NCI-H1092 treated with DMSO at 0.1 percent for 48 hours (cell line): ENCODE data around the gene FDX1.

Experiments
- DNase-seq: peaks from one replicate; lab custom pipeline; 2025; lab: John Stamatoyannopoulos, UW

Gene FDX1

DNA sequence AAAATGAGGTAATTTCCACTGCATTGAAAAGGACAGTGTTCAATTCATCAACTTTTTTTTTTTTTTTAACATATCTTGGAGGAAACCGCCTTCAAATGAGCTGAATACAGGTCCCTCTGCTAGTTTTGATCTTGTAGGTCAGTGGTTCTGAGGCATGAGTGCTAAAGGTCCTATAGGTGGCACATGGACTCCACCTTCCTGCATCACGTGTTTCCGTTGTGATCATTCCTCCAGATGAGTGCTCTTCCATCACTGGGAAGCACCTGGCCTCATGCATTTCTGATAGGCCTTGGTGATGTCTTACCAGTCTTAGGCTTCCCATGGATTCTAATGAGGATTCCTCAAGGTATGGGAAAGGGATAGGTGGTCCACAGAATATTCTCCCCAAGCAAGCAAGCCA, 37.8 kb downstream of the FDX1 start:
- DNase-seq: no peak

GRCh38 chr11:110468121-110468520, 38.4 kb downstream of the FDX1 start:
- DNase-seq: no peak

DNA sequence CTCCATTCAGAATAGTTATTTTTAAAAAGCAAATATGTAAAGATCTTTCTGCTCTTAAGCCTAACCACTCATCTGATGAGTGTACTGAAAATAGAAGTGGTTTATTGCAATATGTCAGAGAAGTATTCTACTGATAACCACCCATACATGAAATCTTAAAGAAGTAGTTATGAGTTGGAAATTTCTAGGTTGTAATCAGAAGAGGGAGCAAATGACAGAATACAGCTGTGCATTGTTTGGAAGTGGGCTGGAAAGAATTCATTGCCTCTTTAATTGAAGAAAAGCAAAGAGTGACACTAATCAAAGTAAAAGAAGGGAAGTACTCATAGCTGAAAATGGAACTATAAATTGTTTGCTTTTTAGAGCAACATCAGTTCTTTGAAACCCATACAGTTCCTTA, 39.4 kb downstream of the FDX1 start:
- DNase-seq: no peak

DNA sequence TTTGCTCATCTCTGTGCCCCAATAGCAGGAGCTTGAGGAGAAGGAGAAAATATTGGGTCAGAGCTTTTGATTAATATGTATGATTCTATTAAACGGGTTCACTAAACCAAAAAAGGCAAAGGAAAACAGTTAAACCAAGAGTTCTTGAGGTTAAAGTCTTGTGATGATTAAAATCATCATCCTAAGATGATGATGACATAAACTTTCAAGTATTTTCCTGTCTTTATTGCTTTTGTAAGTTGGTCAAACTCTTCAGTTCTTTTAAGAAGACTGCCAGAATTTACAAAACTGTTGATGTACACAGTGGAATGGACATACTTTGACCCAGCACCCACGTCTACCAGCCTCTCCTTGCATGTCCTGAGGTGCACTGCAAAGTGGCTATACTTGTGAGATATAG, 41.0 kb downstream of the FDX1 start:
- DNase-seq: no peak

- no peak for DNase-seq
Measured at GRCh38 chr11:110471371-110471770, 41.6 kb downstream of the FDX1 start.

DNA sequence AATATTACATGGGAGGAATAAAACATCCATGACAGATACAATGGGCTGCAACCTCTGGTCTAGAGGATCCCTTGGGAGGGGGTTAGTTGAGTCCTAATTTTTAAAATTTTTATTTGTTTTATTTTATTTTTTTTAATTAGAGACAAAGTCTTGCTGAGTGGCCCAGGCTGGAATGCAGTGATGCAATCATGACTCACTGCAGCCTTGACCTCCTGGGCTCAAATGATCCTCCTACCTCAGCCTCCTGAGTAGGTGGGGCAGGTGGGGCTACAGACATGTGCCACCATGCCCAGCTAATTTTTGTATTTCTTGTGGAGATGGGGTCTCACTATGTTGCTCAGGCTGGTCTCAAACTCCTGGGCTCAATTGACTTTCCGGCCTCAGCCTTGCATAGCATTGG, 43.1 kb downstream of the FDX1 start:
- no peak for DNase-seq

- DNase-seq: no peak
Measured at GRCh38 chr11:110473706-110474105, 44.0 kb downstream of the FDX1 start.

- DNase-seq: no peak
Measured at GRCh38 chr11:110474578-110474977, 44.8 kb downstream of the FDX1 start.

DNA sequence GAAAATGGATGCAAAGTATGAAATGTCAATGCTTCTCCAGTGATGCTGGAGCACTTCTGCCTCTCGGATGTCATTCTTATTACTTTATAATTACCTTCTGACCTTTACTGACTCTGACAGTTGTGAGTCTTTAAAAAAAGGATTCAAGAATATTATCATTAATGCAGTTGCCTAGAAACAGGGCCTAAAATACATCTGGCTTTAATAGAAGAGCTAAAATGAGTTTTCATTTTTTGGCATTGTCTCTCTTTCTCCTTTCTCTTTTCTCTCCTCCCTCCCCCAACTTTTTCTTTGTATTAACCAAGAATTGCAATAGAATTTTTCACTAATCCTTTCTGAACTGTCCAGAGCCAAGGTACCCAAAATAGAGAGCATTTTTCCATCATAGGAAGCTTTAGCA, 45.9 kb downstream of the FDX1 start:
- no peak for DNase-seq

- no peak for DNase-seq
Measured at GRCh38 chr11:110478410-110478809, 48.7 kb downstream of the FDX1 start.

DNA sequence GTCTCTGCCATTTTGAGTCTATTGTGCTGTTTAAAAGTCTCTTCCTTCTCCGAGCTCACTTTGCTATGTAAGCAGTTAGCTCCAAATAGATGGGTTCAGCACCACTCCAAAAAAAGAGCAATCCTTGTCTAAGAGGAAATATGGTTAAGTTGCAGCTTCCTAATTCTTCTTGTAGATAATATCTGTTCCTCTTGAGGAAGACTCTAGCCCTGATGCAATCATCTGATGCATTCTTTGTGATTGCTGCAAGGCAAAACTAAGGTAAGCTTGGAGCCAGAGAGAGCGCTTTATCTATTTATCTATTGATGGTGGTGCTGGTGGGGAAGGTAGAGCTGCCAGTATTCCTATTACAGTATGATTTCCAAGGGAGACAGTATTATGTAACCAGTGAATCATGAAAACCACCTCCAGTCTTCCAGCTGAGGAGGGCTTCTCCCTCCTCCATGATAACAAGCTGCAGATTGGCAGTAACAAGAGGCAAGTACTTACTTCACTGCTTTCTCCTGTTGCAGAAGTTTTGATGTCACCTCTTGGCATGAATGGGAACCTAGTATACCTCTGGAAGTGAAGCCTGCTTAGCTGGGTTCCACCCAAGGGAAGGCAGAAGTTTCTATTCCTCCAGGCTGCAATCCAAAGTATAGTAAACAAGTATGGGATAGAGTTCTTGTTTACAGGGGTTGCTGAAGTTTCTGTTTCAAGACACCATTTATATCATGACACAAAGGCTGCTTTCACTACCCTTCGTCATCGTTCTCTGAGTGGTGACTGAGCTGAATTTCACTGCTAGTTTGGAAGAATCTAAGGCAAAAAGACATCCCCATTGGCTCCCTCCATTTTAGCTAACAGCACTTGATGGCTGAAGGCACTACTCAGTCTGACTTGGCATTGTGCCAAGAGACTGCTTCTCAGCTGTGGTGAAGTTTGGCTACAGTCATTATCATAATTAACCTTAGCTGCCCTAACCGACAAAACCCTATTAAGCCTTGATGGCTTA, 49.7 kb downstream of the FDX1 start:
- DNase-seq: peak; percentile 25

DNA sequence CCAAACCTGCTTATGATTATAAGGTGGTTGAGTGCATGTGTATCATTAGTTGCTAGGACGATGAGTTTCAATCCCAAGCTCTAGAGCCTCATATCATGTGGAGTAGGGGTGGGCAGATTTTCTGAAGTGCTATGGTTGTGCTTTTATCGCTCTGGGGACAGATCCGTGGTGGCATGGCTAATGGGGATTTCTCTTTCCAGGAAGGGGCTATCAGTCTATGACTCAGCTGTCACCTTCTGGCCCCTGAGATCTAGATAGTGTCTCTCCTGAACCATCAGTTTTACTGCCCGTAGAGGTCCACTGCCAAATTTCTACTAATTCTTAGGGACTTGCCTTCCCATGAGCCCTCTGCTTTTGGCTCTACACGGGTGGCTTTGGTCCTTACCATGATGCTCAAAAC, 51.8 kb downstream of the FDX1 start:
- DNase-seq: no peak

DNA sequence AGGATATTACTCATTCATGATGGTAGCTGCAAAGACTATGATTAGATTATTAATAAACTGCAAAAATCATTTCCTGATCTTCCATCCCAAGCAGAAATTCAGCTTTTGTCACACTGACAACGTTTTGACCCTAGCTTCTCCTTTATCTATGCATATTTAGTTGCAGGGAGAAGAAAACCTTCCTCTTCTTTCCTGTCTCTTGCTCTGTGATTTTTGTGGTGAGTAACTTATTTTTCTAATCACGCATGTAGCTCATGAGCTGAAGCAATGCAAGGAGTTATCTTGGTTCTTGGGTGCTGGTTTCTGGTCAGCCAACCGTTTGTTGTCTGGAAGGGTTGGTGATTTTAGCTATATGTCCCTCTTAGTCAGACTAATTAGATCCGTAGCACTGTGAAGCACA, 56.4 kb downstream of the FDX1 start:
- no peak for DNase-seq

DNA sequence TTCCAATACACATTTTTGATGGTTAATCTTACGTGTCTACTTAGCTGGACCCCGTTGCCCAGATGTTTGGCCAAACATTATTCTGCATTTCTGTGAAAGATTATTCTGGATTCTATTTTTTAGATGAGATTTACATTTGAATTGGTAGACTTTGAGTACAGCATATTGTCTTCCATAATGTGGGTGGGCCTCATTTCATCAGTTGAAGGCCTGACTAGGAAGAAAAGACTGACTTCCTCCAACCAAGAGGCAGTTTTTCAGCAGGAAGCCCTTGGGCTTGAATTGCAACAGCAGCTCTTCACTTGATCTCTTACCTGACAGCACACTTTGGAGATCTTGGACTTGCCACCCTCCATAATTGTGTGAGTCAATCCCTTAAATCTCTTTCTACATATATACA, 58.7 kb downstream of the FDX1 start:
- DNase-seq: no peak

DNA sequence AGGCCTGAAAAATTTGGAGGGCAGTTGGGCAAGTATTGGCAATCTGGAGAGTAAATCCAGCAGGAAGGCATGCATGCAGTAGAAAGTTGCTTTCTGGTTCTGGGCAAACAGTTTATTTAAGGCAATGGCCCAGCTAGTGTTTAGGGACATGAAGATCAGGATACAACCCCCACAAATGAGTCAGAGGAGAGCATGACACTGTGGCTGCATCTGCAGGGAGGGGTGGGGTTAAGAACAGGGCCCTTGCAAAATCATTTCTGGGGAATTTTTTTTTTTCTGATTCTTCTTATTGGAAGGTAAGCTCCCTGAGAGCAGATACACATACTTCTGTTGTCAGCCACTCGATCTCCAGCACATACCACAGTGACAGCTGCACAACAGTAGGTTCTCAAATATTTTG, 61.1 kb downstream of the FDX1 start:
- no peak for DNase-seq

DNA sequence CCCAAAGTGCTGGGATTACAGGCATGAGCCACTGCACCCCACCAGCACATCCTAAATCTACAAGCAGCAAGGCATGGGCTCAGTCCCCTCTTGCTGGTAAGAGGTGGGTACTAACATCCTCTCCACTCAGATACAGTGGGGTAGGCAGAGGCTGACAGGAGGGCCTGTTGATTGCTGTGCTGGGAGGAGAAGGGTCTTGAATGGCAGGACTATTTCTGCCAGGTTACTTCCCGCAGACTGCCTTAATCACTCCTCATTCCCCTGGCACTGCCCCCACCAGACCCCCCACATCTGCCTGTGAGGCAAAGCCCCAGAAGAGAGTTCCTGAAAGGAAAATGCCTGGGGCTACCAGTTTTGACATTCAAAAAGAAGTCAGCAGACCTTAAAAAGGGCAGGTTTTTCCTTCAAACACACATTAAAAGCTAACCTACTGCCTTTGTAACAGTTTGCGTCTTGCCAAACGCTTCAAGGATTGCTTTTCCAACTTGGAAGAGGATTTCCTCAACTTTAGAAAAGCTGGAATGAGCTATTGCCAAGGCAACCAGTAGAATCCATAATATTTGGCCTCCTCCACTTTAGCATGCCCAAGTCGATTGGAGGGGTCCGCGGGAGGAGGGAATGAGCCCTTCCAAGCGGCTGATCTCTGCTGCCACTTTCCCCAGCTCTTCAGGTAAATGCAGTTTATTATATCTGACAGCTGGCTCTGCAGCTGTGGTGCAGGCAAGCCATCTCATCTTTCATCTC, 62.0 kb downstream of the FDX1 start:
- no peak for DNase-seq

- DNase-seq: no peak
Measured at GRCh38 chr11:110492321-110492685, 62.6 kb downstream of the FDX1 start.

DNA sequence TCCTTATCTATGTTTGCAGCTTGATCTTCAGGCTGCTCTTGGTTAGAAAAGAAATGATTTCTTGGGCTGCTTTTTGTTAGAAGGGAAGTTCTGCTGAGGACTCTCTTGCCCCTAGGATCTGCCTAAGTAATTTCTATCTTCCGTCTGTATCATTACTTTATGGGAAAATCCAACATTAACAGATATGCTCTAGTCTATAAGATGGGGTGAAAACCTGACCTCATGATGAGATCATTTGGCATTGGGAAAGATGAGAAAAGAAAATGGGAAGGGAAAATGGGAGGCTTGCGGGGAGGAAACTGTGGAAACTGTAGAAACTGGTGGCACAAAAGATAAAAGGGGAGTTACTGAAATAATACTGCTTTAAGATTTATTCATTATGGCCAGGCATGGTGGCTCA, 63.6 kb downstream of the FDX1 start:
- no peak for DNase-seq

DNA sequence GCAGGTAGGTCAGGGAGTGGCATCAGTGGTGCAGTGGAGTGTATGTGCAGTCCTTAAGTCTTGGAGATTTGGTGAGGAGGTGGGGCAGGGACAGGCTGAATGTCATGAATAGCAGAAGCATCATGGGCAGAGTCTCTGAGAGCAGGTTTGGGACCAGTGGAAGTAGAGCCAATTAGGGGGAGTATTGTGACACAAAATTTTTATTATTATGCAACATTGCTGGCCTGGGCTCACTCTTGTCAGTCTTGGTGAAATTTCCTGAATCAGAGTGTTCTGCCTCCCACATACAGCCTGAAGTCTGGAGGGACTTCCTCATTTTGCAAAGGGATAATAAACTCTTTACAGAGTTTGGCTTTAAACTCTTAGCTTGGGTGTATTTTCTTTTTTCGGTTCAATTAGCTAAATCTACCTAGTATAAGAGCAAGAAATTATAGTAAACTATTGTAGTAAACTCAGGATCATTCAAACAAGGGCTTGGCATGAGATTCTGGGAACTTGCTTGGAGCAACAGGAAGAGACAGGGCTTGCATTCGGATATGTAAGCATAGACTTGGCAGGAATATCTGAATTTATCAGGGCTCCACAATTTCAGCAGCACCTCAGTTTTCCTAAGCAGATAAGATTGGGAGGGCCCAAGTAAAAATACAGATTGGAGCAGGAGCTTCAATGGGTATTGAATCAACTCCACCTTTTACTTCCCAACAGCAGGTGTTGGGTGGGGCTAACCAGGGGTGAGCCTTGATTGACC, 67.7 kb downstream of the FDX1 start:
- DNase-seq: no peak

- DNase-seq: no peak
Measured at GRCh38 chr11:110501428-110501827, 71.7 kb downstream of the FDX1 start.

DNA sequence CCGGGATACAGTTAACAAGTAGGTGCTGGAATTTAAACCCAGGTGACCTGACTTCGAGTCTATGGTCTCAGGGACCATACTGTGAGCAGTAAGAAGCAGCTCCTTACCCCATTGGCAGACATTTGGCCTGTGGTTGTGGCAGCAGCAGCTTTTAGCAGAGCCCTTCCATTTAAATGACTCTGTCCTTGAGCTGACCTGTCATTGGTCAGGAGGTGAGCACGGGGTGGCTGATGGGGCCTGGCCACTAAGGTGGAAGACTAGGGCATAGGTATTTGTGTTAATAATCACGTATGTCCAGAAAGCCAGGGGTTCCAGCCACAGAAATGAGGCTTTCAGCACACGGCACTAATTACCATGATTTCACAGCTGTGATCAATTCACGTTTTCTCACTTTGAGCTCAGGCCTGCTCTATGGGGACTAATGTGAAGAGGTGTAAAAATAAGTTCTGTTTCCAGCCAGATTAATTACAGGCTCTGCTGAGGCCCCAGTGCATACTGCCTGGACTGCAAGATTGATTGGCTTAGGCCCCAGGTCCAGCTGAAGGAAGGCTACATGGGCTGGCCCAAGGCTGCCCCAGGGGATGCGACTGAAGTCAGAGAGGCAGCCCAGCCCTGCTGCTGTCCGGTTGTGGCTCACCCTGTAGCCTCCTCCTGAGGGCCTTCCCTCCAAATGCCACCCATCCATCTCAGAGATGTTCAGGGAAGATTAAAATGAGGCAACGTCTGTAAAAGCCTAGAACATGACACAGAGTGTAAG, 76.0 kb downstream of the FDX1 start:
- no peak for DNase-seq

- DNase-seq: no peak
Measured at GRCh38 chr11:110507328-110507727, 77.6 kb downstream of the FDX1 start.
